Measurements from ENCODE around the gene HINT3.

DNA sequence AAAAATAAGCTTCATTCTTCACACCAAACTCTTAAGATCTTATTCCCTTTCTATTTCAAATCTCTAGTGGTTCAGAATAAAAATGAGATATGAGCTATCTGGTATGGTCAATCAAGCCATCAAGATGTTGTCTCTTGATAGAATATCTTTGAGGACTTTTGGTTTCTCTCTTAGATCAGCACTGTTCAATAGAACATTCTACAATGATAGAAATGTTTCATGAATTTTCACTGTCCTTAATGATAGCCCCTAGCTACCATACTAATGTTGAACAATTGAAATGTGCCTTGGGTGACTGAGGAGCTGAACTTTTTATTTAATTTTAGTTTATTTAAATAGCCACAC is 24.1 kb upstream of the HINT3 start:
- TF ChIP-seq, protein P1, sequence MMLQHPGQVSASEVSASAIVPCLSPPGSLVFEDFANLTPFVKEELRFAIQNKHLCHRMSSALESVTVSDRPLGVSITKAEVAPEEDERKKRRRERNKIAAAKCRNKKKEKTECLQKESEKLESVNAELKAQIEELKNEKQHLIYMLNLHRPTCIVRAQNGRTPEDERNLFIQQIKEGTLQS (IDR thresholded peaks at IDR 0.05), result no peak
- no peak for TF ChIP-seq POLR2AphosphoS5 (IDR thresholded peaks at IDR 0.05; ENCODE audit: low read depth, low read length)
- TF ChIP-seq EGR1 (IDR thresholded peaks at IDR 0.05; ENCODE audit: low read depth), result no peak
- no peak for TF ChIP-seq SP1 (IDR thresholded peaks at IDR 0.05; ENCODE audit: low read depth)
- TF ChIP-seq, protein P2, sequence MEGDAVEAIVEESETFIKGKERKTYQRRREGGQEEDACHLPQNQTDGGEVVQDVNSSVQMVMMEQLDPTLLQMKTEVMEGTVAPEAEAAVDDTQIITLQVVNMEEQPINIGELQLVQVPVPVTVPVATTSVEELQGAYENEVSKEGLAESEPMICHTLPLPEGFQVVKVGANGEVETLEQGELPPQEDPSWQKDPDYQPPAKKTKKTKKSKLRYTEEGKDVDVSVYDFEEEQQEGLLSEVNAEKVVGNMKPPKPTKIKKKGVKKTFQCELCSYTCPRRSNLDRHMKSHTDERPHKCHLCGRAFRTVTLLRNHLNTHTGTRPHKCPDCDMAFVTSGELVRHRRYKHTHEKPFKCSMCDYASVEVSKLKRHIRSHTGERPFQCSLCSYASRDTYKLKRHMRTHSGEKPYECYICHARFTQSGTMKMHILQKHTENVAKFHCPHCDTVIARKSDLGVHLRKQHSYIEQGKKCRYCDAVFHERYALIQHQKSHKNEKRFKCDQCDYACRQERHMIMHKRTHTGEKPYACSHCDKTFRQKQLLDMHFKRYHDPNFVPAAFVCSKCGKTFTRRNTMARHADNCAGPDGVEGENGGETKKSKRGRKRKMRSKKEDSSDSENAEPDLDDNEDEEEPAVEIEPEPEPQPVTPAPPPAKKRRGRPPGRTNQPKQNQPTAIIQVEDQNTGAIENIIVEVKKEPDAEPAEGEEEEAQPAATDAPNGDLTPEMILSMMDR (IDR thresholded peaks at IDR 0.05 in 2 of 3, conservative IDR thresholded peaks at IDR 0.05 in 1 of 3; ENCODE audit: borderline replicate concordance in 1 of 3, insufficient read depth in 1 of 3, low read depth in 2 of 3, low read length in 2 of 3), result no peak
- no peak for TF ChIP-seq SRF (IDR thresholded peaks at IDR 0.05; ENCODE audit: low read depth)
- no peak for TF ChIP-seq POLR2A (IDR thresholded peaks at IDR 0.05; ENCODE audit: borderline replicate concordance, extremely low read depth, insufficient read depth, insufficient read length)
- TF ChIP-seq ZNF274 (IDR thresholded peaks at IDR 0.05; ENCODE audit: low read depth, low read length), result no peak
- no peak for TF ChIP-seq YY1 (IDR thresholded peaks at IDR 0.05; ENCODE audit: extremely low read depth, insufficient replicate concordance, low read depth, low read length)
- TF ChIP-seq, protein P3, sequence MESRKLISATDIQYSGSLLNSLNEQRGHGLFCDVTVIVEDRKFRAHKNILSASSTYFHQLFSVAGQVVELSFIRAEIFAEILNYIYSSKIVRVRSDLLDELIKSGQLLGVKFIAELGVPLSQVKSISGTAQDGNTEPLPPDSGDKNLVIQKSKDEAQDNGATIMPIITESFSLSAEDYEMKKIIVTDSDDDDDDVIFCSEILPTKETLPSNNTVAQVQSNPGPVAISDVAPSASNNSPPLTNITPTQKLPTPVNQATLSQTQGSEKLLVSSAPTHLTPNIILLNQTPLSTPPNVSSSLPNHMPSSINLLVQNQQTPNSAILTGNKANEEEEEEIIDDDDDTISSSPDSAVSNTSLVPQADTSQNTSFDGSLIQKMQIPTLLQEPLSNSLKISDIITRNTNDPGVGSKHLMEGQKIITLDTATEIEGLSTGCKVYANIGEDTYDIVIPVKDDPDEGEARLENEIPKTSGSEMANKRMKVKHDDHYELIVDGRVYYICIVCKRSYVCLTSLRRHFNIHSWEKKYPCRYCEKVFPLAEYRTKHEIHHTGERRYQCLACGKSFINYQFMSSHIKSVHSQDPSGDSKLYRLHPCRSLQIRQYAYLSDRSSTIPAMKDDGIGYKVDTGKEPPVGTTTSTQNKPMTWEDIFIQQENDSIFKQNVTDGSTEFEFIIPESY (IDR thresholded peaks at IDR 0.05; ENCODE audit: extremely low read depth, insufficient replicate concordance, low read length), result no peak
- no peak for TF ChIP-seq ZFX (IDR thresholded peaks at IDR 0.05)
